ENCODE results near the gene CBX6.
A peak's percentile ranks its signal among the peaks of the same experiment; 100 is the strongest.
"Not testable (repeated sequence)": the region's sequence is repeated elsewhere in the genome, so short reads cannot be mapped to it uniquely, and the experiment has no call there.

The CBX6 gene

DNA sequence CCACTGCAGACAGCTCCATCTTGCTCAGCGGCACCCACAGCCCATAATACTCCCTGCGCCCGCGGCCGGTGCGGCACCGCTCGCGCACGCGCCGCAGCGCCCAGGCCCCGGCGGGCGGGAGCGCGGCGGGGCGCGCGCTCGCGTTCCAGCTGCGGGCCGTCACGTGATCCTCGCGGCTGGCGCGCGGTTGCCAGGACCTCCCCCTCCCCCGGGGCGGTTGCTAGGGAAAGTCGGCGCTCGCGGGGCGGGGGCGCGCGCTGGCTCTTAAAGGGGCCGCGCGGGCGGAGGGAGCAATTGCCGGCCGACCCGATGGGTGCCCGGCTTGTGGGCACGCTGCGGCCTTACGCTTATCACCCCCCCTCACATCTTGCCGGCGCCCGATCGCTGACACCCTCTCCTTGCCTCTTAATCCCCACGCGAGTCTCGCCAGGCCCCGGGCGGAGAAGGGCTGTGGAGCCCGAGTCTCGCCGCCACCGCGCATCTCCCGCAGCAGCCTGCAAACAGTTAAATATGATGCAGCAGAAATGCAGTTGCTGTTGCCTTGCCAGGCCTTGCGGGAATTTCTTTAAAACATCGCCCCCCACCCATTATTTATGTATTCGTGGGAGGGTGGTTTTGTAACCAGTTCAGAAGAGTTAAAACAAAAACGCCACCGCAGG, at the start of gene CBX6:
TSS of gene CBX6 (minus strand) at position 45 of the 659 bp plus-strand sequence. CDS start at position 19, 26 bp downstream.
- DNase-seq, result peak in 55 of 56 donors; percentile 67 to 98 (median 91)

DNA sequence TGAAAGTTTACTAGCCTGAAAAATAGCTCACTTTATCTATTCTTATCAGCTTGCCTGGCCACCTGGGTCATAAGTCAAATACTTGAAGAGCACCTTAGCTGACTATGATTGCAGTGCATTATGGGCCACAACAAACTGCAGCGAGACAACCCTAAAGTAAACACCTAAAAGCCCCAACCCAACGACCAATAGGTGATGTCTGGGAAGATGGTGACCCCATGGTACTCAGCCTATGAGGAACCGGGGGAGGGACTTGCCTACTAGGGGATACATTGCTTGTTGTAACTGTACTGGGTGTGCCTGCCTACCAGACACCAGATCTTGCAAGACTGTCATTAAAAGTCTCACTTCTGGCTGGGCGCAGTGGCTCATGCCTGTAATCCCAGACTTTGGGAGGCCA, 49.8 kb upstream of the CBX6 start:
- no peak for DNase-seq

DNA sequence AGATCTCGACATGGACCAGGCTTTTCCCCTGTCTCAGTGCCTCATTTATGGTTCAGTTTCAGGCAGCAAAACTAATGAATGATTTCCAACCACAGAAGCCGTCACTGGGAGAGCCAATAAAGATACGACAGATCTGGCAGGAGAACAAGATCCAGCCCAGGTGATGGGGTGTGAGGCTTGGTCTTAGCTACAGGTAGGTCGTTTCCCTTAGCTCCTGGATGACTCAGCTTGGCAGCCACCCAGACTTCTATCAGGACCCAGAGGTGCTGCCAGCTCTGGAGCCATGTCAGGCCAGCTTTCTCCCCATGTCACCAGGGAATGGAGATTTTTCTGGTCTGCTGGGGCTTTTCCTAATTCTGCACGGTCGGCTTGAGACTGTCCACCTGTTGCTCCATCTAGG, 49.1 kb upstream of the CBX6 start:
- no peak for DNase-seq

DNA sequence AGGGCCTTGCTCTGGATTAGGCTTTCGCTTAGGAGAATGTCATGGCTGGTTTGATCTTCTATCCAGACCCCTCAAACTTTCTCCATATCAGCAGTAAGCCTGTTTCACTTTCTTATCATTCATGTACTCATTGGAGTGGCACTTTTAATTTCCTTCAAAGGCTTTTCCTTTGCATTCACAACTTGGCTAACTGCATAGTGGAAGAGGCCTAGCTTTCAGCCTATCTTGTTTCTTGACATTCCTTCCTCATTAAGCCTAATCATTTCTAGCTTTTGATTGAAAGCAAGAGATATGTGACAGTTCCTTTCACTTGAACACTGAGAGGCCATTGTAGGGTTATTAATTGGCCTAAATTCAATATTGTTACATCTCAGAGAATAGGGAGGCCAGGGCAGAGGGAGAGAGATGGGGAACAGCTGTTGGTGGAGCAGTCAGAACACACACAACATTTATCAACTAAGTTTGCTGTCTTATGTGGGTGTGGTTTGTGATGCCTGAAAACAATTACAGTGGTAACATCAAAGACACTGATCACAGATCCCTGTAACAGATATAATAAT, 47.7 kb upstream of the CBX6 start:
- no peak for DNase-seq

DNA sequence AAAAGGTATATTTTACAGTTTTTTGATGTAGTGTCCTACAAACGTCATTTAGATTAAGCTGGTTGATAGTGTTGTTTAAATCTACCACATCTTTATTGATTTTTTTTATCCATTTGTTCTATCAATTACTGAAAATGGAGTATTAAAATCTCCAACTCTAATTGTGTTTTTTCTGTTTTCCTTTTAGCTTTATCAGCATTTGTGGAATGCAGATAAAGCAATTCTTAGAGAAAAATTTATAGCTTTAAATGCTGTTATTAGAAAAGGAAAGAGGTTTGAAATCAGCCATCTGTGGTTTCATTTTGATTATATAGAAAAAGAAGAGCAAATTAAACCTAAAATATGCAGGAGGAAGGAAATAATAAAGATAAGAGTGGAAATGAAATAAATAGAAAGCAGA, 39.4 kb upstream of the CBX6 start:
- no peak for DNase-seq

DNA sequence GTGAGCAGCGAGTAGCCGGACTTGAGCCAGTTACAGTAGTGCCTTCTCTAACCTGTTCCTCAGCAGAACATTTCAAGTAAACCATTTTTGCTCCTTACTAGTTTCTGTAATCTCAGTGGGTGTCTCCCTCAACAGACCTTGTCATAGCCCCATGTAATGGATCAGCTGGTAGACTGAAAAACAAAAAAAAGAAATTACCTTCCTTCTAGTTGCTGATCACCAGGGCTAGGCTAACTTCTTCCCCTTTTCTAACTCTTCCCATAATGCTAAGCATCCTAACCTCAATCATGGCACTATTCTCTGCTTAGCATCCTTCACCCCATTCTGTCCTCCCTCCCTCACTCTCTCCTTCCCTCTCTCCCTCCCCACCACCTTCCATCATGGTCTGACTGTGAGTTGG, 35.8 kb upstream of the CBX6 start:
- DNase-seq, result no peak

DNA sequence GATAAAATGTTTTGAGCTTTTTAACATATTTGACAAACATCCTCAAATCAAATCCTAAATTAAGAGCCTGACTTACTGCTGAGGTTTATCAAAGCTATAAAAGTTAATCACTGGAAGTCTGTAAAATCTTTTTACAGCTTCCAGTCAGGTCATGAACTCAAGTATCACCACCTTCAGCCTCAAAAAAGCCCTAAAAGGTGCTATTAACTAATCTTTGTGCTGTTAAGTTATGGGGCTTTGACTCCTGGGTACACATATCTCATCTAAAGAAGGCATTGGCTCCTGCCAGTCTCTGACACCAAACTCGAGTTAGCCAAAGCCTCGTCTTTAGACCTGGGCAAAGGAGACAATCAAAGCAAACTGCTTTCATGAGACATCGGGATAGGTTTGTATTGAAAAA, 34.0 kb upstream of the CBX6 start:
- DNase-seq, result no peak

DNA sequence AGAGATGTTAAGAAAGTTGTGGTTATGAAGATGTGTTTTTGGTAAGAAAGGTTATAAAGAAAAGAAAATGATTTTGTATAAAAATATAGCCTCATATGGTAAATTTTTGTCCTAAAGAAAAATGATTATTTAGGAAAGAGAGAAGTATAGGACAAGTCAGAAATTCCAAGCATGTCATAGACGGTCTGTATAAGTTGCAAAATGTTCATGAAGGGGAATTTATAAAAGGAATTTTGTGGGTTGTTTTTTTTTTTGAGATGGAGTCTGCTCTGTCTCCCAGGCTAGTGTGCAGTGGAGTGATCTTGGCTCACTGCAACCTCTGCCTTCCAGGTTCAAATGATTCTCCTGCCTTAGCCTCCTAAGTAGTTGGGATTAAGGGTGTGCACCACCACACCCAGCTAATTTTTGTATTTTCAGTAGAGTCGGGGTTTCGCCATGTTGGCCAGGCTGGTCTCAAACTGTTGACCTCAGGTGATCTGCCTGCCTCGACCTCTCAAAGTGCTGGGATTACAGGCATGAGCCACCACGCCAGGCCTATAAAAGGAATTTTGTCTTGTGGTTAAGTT, 32.1 kb upstream of the CBX6 start:
- DNase-seq, result not testable (repeated sequence)

DNA sequence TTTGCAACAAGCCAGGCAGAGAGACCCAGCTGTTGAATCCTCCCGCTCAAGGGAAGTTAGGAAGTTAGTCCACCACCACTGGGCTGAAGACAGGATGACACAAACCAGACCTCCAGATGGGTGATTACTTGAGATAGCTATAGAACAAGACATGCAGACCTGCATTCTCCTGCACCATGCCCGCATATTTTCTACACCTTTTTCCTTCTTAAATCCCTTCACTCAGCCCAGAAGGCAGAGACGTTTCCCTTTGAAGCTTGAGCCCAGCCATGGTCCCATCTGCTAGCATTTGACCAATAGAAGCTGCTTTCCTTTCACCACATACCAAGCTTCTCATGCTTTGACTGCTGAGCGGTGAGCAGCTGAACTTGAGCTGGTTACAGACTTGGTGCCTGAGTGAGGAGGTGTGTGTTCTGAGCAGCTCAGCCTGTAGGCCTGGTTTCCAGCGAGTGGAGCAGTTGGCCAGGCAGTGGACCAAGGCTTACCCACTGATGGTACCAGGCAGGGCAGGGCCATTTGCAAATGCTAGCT, 29.2 kb upstream of the CBX6 start:
- no peak for DNase-seq

DNA sequence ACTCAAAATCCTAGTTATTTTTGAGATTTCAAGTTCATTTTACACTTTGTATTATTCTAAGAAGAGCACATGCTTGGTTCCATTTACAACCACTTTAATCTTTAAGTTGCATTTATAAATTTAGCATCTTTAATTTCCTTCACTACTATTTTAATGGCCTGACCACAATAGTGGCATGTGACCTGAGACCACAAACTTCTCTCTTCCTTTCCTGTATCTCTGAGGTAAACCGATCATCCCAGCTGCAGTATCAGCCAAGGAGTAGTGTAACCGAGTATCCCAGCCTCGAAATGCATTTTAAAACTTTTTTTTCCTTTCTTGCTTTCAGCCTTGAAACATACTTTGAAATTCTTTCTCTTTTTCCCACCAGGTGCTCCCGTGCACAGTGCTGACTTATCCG, 28.7 kb upstream of the CBX6 start:
- DNase-seq, result no peak

DNA sequence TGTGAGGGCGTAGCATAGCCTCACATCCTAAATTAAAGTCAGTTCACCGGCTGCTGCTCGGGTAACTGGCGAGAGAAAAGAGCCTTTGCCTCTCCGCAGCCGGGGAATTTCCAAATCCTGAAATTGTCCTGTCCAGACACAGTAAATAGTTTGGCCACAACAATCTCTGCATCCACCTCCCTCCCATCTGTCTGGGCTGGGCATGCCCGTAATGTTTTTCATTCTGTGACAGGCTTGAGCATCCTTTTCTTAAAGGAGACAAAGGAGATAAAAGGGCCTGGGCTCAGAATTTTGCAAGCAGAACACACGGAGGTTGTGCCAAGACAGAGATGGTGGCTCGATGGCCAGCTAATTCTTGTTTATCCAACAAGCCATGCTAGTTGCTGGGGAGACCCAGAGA, 19.2 kb upstream of the CBX6 start:
- no peak for DNase-seq

DNA sequence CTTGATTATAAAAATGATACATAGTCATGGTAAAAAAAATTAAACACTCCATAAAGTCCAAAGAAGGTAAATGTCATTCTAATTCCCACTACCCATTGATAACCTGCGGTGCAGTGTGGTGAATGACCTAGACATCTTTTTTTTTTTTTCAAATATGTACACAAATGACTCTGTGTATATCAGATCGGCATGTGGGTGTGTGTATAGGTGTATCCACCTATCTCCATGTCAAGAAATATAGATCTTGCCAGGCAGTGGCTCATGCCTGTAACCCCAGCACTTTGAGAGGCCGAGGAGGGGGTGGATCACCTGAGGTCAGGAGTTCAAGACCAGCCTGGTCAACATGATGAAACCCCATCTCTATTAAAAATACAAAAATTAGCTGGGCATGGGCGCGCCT, 18.4 kb upstream of the CBX6 start:
- no peak for DNase-seq

DNA sequence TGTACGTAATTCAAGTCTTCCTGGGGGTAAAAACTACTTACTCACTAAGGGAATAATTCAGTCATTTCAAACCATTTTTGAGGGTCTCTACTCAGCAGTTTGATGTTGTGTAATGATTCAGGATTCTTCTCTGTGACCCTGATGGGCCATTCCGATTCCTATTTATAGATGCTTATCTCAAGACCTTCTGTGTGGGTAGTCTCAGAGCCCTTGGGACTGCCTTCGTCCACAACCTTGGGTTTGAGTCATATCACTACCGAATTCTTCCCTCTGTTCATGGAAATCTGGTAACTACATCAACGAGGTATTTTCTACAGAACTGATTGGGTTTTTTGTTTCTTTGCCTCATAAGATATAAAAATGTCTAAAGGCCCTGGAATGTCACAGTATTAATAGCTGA, 14.3 kb upstream of the CBX6 start:
- no peak for DNase-seq

DNA sequence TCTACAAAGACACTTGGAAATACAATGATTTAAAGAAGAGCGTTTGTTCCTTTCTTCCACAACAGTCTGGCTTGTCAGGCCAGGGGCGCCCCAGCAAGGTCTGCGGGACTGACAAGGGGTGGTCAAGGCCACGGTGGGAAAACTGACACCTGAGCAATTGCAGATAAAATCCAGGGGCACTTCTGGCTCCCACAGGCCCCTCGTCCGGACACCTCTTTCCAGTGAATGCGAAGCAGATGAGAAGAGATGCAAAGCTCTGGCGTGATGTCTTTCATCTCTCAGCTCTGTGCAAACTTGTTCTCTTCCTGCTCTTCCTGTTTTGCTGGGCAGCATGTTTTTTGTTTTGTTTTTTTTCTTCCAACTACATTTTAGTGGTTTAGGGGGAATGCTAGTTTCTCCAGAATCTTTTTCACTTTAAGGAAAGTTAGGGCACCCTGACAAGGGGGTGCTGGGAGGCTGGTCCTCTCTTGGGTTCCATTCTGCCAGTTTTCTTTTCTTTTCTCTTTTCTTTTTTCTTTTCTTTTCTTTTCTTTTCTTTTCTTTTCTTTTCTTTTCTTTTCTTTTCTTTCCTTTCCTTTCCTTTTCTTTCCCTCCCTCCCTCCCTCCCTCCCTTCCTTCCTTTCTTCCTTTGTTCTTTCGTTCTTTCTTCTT, 11.1 kb upstream of the CBX6 start:
- DNase-seq, result no peak

DNA sequence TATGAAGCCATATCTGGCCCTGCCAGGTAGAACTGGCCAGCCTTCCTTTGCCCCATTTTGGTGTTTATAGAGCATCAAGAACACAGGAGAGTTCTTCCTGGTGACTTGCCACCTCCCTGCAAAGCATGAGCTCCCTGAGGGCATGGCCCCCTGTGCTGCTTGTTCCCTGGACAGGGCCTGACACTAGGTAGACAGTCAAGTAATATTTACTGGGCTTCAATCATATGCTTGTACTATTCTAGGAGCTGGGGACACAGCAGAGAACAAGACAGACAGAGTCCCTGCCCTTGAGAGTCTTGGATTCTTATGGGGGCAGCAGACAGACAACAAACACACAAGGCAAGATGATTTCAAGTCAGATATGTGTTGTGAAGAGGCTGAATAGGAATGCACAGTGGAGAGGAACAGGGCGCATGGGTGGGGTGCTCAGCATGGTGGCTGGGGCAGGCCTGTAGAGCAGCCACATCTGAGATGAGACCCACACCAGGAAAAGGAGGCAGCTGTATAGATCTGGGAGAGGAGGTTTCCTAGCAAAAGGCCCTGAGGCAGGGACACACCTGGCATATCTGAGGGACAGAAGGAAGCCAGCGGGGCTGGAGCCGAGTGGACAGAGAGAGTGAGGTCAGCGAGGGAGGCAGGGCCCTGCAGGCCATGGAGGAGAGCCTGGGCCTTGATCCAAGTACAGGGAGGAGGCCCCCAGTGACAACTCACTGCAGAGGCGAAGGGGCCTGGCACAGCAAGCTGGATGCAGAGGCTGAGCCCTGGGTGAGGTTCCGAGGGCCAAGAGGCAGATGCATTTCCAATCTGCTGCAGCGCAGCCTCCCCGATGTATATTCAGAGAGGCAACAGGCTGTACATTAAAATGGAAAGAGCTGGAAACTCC, 10.2 kb upstream of the CBX6 start:
- peak in 9 of 56 donors; percentile 25 to 73 (median 35) for DNase-seq

DNA sequence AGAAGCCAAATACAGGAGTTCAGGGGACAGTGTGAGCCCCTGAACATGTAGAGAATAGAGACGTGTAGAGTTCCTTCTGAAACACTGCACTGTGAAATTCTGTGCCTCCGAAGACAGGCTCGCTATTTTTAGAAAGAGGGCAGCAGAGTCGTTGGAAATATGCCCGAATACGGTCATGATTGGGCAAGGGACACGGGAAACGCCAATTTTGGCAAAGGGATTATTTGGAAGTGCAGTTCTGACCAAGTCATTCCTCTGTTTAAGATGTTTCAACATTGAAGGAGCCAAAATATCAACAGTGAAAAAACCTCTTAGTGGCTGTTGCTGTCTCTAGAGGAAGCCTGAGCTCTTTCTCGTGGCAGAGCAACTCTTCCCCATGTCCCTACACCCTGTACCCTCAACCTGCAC, 9.5 kb upstream of the CBX6 start:
- peak in 13 of 56 donors; percentile 21 to 64 (median 34) for DNase-seq

DNA sequence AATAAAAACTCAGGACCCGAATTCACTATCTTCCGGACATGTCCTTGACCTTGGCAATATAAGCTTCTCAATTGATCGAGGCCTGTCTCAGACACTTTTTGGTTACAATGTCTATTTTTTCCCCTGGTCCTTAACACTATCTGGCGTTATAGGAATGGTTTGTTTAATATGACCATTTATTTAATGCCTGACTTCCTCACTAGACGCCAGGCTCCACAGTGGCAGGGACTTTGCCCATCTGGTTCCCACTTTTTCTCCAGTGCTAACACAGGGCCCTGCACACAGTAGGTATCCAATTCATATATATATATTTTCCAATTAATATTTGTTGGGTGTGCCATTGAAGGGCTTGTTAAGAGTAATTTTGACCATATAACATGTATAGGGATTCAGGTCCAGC, 7.9 kb upstream of the CBX6 start:
- no peak for DNase-seq

DNA sequence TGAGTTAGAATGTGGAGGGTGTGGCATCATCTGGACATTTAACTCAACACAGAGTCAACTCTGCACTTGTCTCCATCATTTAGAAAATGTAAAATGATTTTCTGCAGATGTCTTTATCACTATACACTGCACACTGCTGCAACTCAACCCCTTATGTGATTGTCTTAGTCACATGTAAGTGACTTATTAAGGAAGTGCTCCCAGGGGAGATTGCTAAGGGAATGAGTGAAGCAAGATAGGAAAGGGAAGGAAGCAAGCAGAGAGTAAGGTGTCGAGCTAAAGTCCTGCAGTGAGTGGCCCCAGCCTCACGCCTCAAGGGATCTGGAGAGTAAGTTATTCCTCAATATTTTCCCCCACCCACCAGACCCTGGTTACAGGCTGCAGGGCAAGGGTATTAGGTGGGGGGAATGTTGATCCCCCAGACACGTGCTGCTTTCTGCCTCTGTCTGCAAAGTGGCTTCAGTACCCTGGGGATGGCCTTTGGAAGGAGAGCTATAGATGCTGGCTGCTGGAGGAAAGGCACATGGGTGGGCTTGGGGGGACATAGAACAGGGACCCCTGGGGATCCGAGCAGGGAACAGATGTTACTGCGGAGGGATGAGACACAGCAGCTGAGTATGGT, 7.2 kb upstream of the CBX6 start:
- DNase-seq, result no peak

DNA sequence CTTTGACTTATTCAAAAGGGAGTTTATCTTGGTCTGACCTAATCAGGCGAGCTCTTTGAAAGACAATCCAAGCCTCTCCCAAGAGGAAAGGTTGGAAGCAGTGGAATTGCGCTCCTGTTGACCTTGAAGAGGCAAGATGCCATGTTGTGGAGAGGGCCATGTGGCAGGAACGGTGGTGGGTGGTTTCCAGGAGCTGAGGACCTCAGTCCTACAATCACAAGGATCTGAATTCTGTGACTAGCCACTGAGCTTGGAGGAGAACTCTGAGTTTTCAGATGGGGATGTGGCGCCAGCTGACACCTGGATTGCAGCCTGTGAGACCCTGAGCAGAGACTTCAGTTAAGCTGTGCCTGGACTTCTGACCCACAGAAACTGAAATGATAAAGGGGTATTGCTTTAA, 6.0 kb upstream of the CBX6 start:
- DNase-seq, result no peak

DNA sequence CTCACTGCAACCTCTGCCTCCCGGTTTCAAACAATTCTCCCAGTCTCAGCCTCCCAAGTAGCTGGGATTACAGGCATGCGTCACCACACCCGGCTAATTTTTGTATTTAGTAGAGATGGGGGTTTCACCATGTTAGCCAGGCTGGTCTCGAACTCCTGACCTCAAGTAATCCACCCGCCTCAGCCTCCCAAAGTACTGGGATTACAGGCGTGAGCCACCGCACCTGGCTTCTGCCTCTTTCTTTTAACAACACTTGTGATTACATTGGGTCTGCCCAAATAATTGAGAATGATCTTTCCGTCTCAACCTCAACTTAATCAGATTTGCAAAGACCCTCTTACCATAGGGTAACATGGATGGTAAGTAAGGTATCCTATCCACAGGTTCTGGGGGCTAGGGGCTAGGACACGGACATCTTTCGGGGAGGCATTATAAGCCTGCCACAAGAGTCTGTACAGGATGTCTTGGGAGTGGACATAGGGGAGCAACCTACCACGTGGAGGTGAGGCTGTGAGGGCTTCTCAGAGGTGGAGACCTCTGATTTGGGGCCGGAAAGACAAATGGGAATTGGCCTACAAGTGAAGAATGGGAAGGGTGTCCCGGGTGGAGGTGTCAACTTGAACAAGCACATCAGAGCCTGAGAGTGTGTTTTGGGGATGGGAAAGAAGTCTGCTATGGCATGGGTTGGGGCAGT, 2.7 kb upstream of the CBX6 start:
- DNase-seq, result no peak
